GM12874 (cell line): ENCODE measurements around the gene SRSF12.

Experiments used
- CTCF ChIP-seq: IDR thresholded peaks from 2 replicates; pipeline ENCODE4 v1.5.1; 2011; ENCODE audit warnings: low read depth, mild to moderate bottlenecking, control low read depth, low read length, moderate library complexity; ENCODE audit not compliant: insufficient read depth

SRSF12 gene

GRCh38 chr6:89085409-89086205 lies 32.3 kb downstream of the SRSF12 start:
- TF ChIP-seq CTCF: no peak

- TF ChIP-seq CTCF: no peak
Measured at GRCh38 chr6:89084954-89085353, 32.9 kb downstream of the SRSF12 start.

- TF ChIP-seq CTCF: no peak
Measured at GRCh38 chr6:89084542-89084941, 33.3 kb downstream of the SRSF12 start.

- no peak for TF ChIP-seq CTCF
Measured at GRCh38 chr6:89082486-89082891, 35.4 kb downstream of the SRSF12 start.

- TF ChIP-seq CTCF: 0 out of 2 replicates have a peak, but pooled peaks have one; percentile 15
Measured at GRCh38 chr6:89081423-89082322, 36.2 kb downstream of the SRSF12 start.

- TF ChIP-seq CTCF: no peak
Measured at GRCh38 chr6:89081129-89081422, 36.8 kb downstream of the SRSF12 start.

- no peak for TF ChIP-seq CTCF
Measured at GRCh38 chr6:89080281-89081128, 37.4 kb downstream of the SRSF12 start, which contains the start of gene PNRC1. TSS of gene PNRC1 (plus strand) at chr6:89080751. CDS start at chr6:89080895, 144 bp downstream.
